ENCODE data around the gene MGAT4B.

The MGAT4B gene

DNA sequence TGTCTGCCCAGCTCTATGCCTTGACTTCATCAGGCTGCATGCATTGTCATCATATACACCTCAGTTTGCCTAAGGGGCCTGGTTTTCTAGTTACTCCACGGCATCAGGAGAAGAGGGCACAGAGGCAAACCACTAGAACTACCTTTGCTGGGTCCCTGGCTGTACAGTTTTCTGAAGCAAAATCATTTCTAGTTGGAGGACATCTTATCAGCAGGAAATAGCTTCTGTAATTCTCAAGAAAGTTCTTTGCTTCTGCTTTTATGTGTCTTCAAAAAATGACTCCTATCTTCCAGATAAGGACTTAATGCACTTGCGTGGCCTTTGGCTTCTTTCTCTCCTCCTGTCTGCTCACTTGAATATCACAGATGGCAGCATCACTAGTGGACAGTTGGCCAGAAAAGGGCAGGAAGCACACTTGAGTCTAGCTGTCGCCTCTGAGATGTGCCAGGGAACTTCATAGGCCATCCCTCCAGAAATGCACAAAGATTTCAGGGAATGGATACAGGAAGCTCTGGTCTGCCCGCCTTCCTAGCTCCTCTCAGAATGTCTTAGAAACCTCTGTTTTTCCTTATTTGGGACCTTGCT is 35.3 kb downstream of the MGAT4B start:
- DNase-seq (ENCODE audit: low read depth, low spot score) = no peak

DNA sequence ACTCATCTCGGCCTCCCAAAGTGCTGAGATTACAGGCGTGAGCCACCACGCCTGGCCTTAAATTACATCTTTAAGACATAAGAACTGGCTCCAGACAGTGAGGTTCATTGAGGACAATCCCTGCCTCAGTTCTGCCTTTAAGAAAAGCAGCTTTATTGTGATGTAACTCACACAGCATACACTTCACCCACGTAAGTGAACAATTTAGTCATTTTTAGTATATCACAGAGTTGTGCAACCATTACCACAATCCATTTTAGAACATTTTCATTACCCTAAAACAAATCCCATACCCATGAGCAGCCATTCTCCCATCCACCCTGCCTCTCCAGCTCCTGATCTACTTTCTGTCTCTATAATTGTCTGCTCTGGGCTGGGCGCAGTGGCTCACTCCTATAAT is 36.9 kb downstream of the MGAT4B start:
- no peak for DNase-seq (ENCODE audit: low read depth, low spot score)

DNA sequence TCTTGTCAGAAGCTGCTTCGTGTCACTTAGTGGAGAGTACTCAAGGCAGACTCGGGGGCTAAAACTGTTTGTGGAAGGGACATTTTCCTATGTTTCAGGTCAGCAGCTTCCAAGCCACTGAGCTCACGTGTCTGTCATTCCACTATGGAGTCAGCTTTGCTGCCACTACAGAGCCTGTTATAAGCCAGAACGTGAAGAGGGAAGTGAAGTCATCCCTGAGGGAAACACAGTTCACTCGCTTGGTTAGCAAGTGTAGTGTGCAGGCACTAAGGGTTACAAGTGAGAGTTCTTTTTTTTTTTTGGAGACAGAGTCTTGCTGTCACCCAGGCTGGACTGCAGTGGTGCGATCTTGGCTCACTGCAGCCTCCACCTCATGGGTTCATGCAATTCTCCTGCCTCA is 37.4 kb downstream of the MGAT4B start:
- DNase-seq (ENCODE audit: low read depth, low spot score) = no peak

DNA sequence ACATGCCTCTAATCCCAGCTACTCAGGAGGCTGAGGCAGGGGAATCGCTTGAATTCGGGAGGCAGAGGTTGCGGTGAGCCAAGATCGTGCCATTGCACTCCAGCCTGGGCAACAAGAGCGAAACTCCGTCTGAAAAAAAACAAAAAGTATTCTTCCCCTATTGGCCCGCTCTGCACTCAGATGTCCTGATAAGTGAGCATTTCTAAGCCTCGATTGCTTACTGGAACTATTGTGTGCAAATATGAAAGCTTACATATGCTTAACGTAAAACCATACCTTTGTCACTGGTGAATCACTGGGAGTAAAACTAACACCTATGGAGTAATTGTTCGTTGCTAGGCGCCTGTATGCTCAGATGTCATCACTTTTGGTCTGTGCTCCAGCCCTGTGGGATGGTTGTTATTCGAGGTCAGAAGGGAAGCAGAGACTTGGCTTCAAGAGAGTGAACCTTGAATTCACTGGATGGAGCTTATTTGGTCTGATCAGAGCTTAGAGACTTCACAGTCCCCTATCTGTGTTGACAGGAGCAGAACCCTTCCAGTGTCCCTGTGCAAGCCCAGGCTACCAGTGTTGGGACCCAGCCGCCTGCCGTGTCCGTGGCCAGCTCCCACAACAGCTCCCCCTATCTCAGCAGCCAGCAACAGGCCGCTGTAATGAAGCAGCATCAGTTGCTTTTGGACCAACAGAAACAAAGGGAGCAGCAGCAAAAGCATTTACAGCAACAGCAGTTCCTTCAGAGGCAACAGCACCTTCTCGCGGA is 38.2 kb downstream of the MGAT4B start:
- DNase-seq (ENCODE audit: low read depth, low spot score) = no peak

DNA sequence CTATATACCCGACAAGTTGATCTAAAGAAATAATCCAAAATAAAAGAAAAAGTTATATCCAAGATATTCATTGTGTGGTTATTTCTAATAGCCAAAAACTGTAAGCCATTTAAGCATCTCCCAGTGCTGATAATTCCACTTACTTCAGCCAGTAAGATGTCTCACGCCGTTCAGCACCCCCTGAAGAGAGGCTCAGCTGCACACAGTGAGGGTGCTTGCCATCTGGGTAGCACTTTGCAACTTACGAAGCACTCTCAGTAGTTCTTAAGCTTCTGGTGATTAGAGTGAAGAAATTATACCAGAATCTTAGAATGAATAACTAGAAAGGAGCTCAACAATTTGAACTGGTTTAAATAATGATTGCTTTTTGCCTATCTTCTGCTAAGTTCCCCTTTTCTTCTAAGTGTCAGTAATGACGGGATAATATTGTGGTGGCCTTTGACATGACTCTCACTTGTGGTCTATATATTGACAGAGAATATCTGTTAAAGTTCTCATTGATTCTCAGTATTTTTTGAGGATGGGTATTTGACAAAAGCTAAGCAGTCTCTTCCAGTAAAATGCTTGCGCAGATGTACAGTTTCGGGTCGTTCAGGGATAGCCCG is 39.1 kb downstream of the MGAT4B start:
- no peak for DNase-seq (ENCODE audit: low read depth, low spot score)

DNA sequence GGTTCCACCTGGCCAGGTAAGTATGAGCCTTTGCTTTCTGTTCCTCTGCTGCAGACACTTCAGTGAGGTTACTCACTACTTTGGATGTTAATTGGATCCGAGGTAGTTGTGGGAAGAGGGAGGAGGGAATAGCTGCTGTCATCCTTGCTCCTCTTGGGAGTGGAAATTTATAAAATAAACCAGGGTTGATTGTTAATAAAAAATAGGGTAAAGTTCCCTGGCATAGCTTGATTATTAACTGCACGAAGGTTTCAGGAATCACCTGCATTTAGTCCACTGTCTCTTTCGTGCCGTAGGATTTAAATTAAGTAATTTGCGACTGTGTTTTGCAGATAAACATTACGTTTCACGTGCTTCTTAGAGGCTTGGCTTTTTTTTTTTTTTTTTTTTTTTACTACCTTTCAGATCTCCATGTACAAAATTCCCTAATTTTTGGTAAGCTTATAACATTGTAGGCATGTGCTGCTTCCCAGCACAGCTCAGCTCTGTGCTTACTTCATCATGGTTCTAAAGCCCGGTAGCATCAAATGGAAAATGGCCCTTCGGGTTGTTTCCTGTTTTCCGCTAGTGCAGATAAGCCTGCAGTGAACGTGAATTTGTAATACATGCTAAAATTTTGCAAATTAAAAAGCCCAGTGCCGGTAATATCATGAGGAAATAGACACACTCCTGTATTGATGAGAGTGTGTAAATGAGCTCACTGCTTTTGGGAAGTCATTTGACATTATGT is 39.8 kb downstream of the MGAT4B start:
- DNase-seq (ENCODE audit: low read depth, low spot score) = no peak

DNA sequence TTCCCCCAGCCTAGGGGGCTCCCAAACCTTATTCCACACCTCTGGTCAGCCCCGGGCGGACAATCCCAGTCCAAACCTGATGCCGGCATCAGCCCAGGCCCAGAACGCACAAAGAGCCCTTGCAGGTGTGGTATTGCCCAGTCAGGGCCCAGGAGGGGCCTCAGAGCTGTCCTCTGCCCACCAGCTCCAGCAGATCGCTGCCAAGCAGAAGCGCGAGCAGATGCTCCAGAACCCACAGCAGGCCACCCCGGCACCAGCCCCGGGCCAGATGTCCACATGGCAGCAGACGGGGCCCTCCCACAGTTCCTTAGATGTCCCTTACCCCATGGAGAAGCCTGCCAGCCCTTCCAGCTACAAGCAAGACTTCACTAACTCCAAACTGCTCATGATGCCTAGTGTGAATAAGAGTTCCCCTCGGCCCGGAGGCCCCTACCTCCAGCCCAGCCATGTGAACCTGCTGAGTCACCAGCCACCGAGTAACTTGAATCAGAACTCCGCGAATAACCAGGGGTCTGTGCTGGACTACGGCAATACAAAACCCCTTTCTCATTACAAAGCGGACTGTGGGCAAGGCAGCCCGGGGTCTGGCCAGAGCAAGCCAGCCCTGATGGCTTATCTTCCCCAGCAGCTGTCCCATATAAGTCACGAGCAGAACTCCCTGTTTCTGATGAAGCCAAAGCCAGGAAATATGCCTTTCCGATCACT is 40.5 kb downstream of the MGAT4B start:
- DNase-seq (ENCODE audit: low read depth, low spot score) = no peak

DNA sequence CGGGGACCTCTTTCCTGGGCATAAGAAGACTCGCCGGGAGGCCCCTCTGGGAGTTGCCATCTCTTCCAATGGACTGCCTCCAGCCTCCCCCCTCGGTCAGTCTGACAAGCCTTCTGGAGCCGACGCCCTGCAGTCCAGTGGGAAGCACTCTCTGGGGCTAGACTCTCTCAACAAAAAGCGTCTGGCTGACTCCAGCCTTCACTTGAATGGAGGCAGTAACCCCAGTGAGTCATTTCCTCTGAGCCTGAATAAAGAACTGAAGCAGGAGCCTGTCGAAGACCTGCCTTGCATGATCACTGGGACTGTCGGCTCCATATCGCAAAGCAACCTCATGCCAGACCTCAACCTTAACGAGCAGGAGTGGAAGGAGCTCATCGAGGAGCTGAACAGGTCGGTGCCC is 41.3 kb downstream of the MGAT4B start:
- DNase-seq (ENCODE audit: low read depth, low spot score) = no peak

DNA sequence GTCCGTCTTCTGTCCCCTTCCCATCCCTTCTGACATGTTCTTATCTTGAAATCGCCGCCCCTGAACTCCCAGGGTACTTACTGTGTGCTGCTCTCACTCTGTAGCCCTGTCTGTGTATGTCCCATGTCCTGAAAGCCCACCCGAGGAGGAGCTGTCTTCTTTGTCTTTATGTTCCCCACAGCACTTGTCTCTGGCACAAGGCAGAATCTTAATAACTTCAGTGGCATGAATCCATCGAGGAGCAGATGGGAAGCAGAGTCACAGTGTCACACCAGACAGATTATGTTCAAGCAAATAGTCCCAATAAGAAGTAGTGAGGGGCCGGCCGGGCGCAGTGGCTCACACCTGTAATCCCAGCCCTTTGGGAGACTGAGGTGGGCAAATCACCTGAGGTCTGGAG is 42.6 kb downstream of the MGAT4B start:
- DNase-seq (ENCODE audit: low read depth, low spot score) = no peak

DNA sequence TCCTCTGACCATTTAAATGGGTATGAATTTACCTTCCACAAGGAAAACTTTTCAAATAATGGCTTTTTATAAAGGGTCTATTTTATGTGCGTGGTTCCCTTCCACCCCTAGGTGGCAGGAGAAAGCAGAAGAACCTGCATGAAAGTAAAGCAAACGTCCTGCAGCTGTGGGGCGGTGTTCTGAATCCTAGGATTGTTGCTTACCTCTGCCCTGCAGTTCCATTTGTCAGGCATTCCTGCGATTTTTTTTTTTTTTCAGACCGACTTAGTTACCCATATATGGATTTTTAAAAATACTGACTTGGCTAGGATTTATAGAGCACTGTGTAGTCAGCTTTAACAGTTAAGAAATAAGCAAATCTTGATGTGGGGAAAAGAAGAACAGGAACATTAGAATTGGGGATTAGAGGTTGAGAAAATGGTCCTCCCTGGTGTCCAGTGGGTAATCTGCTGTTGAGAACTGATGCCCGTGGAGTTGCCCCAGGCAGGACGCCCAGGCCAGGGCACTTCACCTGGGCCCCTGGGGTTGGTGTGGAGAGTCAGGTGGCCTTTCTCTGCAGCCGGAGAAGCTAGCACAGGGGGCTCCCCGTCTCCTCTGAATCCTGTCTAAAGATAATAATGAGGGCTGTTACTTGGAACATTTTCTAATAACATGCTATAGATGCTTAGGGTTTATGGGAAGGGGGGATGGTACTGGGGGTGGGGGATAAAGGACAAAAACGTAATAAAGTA is 43.3 kb downstream of the MGAT4B start:
- DNase-seq (ENCODE audit: low read depth, low spot score) = peak; percentile 16

DNA sequence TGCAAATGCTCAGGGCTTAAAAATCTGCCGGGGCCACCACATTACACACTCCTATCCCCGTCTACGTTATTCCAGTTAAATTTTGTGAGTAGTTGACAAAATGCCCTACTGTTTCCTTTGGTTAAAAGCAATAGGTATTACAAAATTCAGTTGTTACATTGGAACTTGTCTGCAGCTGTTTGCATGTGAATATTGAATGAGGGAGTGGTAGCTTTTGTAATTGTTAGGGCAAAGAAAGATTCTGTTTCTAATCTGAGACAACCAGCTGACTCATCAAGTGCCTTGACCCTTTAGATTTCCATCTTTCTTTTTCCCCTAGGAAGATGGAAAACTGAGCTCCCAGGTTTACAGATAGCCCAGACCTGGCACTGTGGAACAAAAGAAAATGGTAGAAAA is 43.9 kb downstream of the MGAT4B start:
- no peak for DNase-seq (ENCODE audit: low read depth, low spot score)

DNA sequence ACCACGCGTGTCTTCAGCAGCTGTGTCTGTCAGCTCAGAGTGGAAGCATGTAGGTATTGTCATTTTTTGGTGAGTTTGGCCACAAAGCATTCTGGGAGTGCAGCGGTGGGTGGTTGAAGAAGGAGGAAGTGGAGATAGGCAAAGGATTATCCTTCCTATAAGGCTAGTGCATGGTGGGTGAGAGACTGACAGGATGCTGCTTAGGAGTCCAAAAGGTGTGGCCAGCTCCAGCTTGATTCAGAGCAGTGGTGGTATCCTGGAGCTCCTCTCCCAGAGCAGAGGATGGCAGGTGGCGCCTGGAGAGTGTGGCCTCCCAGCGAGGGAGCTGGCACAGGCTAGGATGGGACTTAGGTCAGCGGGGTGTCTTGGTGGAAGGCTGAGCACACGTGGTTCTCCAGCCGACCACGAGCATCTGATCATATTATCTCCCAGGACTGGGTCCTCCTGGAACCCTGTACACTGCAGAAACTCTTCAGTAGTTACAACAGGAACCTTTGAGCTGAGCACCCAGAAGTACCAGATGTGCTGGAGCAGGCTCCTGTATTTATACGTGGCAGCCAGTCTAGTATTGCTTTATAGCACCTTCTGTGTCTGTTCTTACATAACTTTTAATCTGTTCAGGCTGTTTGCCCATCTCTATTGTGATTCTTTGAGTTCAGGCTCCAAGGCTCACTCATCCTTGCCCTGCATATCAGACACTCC is 44.4 kb downstream of the MGAT4B start:
- DNase-seq (ENCODE audit: low read depth, low spot score) = no peak

DNA sequence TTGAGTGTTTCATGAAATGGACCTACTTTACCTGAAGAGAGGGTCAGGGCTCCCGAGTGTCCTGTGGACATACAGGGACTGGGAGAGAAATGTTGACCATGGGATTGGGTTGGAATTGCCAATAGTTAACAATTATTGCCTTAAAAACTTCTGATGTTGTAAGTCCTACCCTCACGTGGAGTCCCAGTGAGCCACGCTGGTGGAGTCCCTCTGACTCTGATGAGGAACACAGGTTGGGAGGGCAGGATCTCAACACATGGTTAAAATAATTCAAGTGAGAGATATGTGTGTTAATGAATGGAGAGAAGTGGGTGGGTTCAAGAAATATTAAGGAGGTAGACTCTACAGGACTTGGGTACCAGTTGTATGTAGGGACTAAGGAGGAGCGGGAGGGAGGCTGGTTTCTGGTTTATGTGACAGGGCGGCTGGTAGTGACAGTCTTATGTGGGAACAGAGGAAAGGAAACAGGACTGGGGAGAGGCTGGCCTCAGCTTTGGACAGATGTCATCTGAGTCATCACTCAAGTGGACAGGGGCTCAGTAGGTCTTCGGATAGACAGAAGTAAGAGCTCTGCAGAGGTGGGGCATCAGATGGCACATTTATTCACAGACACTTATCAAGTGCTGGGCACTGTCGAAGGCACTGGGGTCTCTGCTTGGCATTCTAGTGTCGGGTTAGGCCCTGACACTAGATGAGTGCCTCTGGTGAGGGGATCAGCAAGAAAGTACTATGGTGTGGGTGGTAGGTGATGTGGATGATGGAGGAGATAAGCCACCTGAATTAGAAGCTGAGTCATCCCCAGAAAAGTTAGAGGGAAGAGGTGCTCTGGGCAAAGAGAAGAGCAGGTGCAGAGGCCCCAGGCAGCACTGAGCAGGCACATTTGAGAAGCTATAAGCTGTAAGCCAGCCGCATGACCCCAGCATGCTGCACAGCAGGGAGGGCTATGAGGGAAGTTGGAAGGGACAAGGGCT is 46.8 kb downstream of the MGAT4B start:
- no peak for DNase-seq (ENCODE audit: low read depth, low spot score)

DNA sequence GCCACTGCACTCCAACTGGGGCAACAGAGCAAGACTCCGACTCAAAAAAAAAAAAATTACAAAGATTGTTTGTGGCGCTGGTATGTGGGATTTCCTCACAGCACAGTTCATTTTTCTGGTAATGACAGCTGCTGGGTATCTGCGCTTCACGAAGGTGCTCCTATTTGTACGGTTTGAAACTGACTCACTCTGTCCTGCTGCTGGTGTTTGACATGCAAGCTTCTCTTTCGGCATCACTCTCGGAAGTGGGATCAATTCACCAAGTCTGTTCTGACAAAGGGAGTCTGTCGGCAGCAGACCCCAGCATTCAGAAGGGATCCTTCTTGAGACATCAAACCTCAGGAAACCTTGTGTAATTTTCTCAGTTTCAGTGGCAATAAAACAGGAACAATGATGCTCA is 47.7 kb downstream of the MGAT4B start:
- no peak for DNase-seq (ENCODE audit: low read depth, low spot score)

DNA sequence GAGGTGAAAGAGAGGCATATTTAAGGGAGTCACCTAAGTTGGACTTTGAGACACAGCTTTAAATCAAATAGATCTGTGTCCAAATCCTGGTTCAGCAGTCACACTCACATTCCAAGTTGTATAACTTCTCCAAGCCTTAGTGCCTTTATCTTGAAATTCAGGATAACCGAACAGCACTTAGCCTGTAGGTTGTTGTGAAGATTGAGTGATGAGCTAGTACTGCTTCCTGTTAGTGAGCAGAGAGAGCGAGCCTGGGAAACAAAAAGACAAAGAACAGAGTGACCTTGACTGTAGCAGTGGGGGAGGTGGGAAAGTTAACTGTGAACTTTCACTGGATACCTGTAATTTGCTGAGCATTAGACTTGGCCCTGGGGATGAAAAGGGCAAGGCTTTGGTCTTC is 51.6 kb downstream of the MGAT4B start:
- no peak for DNase-seq (ENCODE audit: low read depth, low spot score)

DNA sequence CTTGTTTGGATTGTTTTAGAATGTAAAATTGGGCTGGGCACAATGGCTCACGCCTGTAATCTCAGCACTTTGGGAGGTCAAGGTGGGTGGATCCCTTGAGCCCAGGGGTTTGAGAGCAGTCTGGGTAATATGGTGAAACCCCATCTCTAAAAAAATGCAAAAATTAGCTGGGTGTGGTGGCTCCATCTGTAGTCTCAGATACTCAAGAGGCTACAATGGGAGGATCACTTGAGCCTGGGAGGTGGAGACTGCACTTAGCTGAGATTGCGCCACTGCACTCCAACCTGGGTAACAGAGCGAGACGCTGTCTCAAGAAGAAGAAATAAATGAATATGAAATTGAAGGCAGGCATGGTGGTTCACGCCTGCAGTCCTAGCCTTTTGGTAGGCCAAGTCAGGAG is 52.7 kb downstream of the MGAT4B start:
- DNase-seq (ENCODE audit: low read depth, low spot score) = no peak

DNA sequence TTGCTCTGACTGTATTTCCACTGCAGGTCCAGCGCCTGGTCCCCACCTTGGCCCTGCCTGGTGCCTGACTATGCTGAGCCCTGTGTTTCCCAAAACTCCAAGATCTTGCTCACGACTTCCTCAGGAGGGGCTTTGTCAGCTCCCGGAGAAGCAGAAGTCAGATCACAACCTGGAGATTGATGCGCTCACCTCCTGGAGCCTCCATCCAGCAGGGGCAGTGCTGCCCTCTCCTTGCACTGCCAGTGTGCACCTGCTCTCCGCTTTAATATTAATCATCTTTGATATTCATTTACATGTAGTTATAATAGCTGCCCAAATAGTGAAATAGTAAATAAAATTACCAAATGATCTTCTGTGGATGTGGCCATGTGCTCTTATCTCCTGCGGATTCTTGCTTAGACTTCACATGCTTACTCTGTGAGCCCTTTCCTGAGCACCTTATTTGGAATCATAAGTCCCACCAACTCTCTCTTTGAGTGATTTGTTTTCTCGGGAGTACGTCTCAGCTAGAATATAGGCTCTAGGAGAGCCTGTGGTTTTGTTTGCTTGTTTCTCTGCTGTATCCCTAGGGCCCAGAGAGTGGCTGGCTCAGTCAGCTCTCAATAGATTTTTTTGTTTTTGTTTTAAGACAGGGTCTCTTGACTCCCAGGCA is 56.7 kb downstream of the MGAT4B start:
- no peak for DNase-seq (ENCODE audit: low read depth, low spot score)

DNA sequence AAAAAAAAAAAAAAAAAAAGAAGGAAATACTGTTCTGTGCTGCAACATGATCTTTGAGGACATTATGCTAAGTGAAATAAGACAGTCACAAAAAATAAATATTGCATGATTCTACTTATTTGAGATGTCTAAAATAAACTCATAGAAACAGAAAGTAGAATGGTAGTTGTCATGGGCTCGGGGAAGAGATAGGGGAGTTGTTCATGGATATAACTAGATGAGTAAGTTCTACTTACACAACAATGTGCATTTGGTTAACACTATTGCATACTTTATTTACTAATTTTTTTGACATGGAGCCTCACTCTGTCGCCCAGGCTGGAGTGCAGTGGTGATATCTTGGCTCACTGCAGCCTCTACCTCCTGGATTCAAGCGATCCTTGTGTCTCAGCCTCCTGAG is 58.9 kb downstream of the MGAT4B start:
- no peak for DNase-seq (ENCODE audit: low read depth, low spot score)

Measured in activated CD4-positive, CD25-positive, alpha-beta regulatory T cell treated with anti-CD3 and anti-CD28 coated beads, Interleukin-2, amount 50 U/mL, for 16 hours (primary cell).